ENCODE data around the gene TRPV3. TPM values are rescaled to one million over a fixed set of nuclear protein-coding genes. Genes with fewer than 3 reads are reported as not detected.

The TRPV3 gene
- total and polyA plus RNA-seq, 4 donors, result 0.04 to 0.38 (median 0.26) TPM

GRCh38 chr17:3474212-3474611 is 83.4 kb downstream of the TRPV3 start (continued):
- TF ChIP-seq REST (IDR thresholded peaks at IDR 0.05) (peak; percentile 64), TAF1 (conservative IDR thresholded peaks at IDR 0.05) (no peak), HNF4G (IDR thresholded peaks at IDR 0.05) (peak; percentile 52), EGR1 (IDR thresholded peaks at IDR 0.05; ENCODE audit: low read depth in 2 of 2) (peak in 1 of 2 donors; percentile 67), ZBTB33 (IDR thresholded peaks at IDR 0.05) (peak; percentile 85)

GRCh38 chr17:3472137-3472536 is 85.5 kb downstream of the TRPV3 start:
- no peak for DNase-seq (ENCODE audit: low spot score)
- Histone ChIP-seq H3K9me3 (ENCODE audit: control insufficient read depth in 4 of 4, low read length in 3 of 4) (peaks cover 0 to 1% (median 0%) of the 10 kb centered on the region in 4 donors), H3K27me3 (ENCODE audit: control insufficient read depth in 4 of 4, insufficient read depth in 4 of 4, low read length in 3 of 4) (no peaks in the 10 kb centered on the region), H3K9ac (ENCODE audit: low read depth in 1 of 2, low read length in 2 of 2) (no peak overlapping the region), H3K27ac (ENCODE audit: low read depth in 1 of 2, low read length in 2 of 2) (no peak overlapping the region), H3K4me1 (ENCODE audit: control insufficient read depth in 4 of 4, insufficient read depth in 4 of 4, low read length in 3 of 4) (peaks cover 0 to 20% (median 10%) of the 10 kb centered on the region in 4 donors), H3K36me3 (ENCODE audit: control insufficient read depth in 4 of 4, insufficient read depth in 3 of 4, low read depth in 1 of 4, low read length in 3 of 4) (no peaks in the 10 kb centered on the region), H3K4me3 (ENCODE audit: low read depth in 1 of 3, low read length in 3 of 3) (no peak overlapping the region)
- 94% methylated on average over 21 of the region's 21 CpGs for WGBS
- TF ChIP-seq NR2F2 (IDR thresholded peaks at IDR 0.05) (no peak), REST (IDR thresholded peaks at IDR 0.05) (no peak), TAF1 (conservative IDR thresholded peaks at IDR 0.05) (no peak), CTCF (IDR thresholded peaks at IDR 0.05; ENCODE audit: low read depth, low read length, missing input control) (no peak), HNF4A (conservative IDR thresholded peaks at IDR 0.05) (no peak), JUND (IDR thresholded peaks at IDR 0.05) (no peak)
